DND-41 (cell line): ENCODE measurements around the gene NDRG4.

ENCODE experiments used
- EZH2 ChIP-seq: IDR thresholded peaks from 3 replicates; pipeline ENCODE4 v1.6.1; 2012; ENCODE audit warnings: borderline replicate concordance, low read depth, mild to moderate bottlenecking, moderate library complexity, low read length, inconsistent platforms; ENCODE audit not compliant: severe bottlenecking
- TF ChIP-seq, protein P1 (sequence below): IDR thresholded peaks from 2 replicates; pipeline ENCODE4 v1.5.1; 2012; ENCODE audit warnings: borderline replicate concordance, low read length, moderate library complexity, mild to moderate bottlenecking; ENCODE audit not compliant: poor library complexity, severe bottlenecking; ENCODE audit errors: extremely low read depth

DNA sequence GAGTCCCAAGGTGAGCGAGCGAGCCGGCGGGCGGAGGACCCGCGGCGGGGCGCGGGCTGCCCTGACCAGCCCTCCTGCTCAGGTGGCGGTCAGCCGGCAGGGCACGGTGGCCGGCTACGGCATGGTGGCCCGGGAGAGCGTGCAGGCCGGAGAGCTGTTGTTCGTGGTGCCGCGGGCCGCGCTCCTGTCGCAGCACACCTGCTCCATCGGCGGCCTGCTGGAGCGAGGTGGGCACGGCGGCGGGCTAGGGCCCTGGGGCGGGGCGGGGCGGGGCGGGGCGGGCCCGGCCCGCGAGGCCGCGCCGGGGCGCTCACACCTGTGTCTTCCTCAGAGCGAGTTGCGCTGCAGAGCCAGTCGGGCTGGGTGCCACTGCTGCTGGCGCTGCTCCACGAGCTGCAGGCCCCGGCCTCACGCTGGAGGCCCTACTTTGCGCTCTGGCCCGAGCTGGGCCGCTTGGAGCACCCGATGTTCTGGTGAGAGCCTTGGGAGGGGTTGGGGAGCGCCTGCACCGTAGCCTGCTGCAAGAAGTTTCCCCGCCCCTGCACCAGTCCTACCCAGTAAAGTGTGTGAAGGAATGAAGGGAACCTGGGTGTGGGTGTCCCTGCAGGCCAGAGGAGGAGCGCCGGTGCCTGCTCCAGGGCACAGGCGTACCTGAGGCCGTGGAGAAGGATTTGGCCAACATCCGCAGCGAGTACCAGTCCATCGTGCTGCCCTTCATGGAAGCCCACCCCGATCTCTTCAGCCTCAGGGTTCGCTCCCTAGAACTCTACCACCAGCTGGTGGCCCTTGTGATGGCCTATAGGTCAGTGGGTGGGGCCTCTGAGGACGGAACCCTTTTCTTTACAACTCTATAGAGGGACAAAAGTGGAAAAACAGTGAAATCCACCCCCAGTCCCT, 16.2 kb downstream of the NDRG4 start:
- no peak for TF ChIP-seq EZH2
- TF ChIP-seq, protein P1, sequence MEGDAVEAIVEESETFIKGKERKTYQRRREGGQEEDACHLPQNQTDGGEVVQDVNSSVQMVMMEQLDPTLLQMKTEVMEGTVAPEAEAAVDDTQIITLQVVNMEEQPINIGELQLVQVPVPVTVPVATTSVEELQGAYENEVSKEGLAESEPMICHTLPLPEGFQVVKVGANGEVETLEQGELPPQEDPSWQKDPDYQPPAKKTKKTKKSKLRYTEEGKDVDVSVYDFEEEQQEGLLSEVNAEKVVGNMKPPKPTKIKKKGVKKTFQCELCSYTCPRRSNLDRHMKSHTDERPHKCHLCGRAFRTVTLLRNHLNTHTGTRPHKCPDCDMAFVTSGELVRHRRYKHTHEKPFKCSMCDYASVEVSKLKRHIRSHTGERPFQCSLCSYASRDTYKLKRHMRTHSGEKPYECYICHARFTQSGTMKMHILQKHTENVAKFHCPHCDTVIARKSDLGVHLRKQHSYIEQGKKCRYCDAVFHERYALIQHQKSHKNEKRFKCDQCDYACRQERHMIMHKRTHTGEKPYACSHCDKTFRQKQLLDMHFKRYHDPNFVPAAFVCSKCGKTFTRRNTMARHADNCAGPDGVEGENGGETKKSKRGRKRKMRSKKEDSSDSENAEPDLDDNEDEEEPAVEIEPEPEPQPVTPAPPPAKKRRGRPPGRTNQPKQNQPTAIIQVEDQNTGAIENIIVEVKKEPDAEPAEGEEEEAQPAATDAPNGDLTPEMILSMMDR = no peak
